Activated naive CD4-positive, alpha-beta T cell treated with anti-CD3 and anti-CD28 coated beads, Interleukin-2, amount 50 U/mL, for 16 hours (primary cell): ENCODE results near the gene TECRL.
A peak's percentile ranks its signal among the peaks of the same experiment; 100 is the strongest.

Experiments used
- DNase-seq: peaks from one replicate; pipeline ENCODE4 v3.0.0-alpha.2; 2020

The TECRL gene, protein sequence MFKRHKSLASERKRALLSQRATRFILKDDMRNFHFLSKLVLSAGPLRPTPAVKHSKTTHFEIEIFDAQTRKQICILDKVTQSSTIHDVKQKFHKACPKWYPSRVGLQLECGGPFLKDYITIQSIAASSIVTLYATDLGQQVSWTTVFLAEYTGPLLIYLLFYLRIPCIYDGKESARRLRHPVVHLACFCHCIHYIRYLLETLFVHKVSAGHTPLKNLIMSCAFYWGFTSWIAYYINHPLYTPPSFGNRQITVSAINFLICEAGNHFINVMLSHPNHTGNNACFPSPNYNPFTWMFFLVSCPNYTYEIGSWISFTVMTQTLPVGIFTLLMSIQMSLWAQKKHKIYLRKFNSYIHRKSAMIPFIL

DNA sequence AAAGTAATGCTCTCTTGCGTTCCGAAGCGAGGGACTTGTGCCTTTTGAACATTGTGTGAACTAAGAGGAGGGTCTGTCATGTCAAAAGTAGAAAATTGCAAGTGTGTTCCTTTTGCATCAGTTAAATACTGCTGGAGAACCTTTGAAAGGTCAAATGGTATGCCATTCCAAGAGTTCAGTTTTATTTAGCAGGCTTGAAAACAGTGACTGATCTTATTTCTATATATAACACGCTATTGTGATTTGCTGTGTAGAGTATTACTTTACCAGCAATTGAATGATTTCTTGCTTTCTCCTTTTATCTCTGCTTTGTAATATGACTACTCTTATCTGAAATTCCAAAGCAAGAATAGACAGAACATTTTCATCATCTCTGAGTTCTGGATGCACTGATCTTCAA is at the start of gene TECRL:
TECRL (minus strand) TSS at position 151 of the 400 bp plus-strand sequence; CDS start at position 52, 99 bp downstream.
- no peak for DNase-seq

DNA sequence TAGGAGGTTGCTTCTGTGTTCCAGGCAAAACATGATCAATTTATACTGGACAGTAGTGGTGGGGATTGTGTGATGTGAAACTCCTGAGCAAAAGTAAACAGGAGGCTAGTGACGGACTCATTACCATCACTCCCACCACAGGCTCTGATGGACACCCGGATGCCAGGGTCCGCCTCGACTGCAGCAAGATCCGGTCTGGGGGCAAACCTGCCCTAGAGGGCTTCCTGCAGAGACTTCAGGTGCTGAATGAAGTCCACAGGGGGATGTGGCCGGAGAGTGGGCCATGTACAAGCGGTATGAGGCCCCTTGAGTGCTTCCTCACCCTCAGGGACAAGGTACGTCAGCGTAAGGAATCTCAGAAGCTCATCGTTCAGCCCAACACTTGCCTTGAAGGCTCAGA is 23.4 kb upstream of the TECRL start:
- DNase-seq: no peak

DNA sequence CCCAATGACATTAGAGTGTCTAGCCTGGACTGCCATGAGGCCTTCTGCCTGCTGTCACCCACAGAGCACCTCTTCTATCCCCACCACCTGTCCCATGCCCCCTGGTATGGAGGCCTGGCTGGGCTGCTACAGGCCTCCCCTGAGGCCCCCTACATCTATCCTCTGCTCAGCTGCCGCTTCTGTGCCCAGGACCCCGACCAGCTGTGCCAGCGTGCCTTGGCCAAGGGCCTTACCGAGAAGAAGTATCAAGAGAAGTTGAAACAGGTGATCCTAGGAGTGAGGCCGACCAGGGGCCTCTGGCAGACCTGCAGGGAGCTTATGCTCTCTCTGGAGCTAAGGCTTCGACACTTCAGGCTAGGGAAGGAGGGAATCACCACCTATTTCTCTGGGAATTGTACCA is 21.7 kb upstream of the TECRL start:
- no peak for DNase-seq

- DNase-seq: no peak
Observed at GRCh38 chr4:64417974-64418373, 8.7 kb upstream of the TECRL start.

GRCh38 chr4:64407000-64407399 is 2.2 kb downstream of the TECRL start:
- no peak for DNase-seq

GRCh38 chr4:64405761-64406160 is 3.5 kb downstream of the TECRL start:
- no peak for DNase-seq

DNA sequence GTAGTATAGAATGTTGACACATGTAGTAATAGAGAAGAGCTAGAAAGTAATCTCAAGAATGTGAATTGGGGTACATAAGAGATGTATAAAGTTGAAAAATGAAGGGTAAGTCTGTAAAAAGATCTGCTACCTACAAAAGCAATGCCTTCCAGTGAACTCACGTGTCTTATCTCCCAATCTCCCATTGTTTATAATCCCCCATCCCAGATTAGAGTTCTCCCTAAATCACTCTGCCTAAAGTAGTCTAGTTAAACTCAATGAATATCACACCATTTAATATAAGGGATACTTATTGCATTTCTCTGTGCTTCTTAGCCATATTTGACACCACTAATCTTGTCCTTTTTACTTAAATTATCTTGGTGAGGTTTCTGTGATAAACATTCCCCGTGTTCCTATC is 6.6 kb downstream of the TECRL start:
- DNase-seq: no peak

DNA sequence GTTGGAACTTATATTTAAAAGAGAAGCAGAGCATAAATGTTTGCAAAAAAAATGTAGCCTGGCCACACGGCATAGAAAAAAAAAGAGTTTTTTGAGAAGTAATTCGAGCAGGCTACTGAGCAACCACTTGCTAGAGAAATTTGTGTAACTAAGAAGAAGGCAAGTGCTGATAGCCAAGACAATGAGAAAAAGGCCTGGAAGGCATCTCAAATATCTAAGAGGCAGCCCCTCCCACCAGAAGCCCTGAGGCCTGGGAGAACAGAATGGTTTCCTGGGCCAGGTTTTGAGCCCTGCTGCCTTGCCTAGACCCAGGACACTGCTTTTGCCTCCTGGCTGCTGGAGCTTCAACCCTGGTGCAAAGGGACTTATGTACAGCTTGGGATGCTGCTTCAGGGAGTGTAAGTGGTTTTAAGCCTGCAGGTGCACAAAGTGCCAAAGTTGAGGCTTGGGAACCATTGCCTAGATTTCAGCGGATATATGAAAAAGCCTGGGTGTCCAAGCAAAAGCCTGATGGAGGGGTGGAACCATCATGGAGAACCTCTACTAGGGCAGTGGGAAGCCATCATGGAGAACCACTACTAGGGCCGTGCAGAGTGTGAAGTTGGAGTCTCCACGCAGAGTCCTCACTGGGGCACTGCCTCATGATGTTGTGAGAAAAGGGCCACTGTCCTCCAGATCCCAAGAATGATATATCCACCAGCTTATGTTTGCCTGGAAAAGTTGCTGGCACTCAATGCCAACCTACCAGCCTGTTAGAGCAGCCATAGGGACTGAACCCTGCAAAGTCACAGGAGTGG is 9.7 kb downstream of the TECRL start:
- no peak for DNase-seq

GRCh38 chr4:64394469-64394868 is 14.8 kb downstream of the TECRL start:
- no peak for DNase-seq

DNA sequence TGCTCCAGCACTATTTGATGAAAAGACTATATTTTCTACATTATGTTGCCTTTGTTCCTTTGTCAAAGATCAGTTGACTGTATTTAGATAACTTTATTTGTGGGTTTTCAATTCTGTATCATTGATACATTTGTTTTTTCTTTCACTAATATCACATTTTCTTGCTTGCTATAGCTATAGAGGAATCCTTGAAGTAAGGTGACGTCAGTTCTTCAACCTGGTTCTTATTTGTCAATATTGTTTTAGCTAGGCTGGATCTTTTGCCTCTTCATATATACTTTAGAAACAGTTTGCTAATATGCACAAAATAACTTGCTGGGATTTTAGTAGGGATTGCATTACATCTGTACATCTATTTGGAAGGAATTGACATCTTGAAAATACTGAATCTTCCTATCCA is 21.0 kb downstream of the TECRL start:
- no peak for DNase-seq

DNA sequence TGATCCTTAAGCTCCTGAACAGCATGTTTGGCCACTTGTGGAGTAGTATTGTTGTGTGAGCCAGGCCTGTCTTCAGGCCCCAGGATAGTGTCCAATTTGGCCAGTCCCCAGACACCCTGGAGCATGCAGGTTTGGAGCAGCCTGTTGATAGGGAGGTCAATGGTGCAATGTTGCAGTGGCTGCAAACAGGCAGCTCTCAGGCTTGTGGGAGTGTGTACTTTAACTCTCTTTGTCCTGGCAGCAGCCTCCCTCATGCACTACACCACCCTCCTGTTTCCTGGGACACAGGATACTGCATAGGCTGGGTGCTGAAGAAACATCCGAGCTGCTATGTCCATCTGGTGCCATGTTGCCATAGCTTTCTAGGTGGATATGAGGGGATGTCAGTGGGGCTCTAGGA is 24.0 kb downstream of the TECRL start:
- DNase-seq: no peak

DNA sequence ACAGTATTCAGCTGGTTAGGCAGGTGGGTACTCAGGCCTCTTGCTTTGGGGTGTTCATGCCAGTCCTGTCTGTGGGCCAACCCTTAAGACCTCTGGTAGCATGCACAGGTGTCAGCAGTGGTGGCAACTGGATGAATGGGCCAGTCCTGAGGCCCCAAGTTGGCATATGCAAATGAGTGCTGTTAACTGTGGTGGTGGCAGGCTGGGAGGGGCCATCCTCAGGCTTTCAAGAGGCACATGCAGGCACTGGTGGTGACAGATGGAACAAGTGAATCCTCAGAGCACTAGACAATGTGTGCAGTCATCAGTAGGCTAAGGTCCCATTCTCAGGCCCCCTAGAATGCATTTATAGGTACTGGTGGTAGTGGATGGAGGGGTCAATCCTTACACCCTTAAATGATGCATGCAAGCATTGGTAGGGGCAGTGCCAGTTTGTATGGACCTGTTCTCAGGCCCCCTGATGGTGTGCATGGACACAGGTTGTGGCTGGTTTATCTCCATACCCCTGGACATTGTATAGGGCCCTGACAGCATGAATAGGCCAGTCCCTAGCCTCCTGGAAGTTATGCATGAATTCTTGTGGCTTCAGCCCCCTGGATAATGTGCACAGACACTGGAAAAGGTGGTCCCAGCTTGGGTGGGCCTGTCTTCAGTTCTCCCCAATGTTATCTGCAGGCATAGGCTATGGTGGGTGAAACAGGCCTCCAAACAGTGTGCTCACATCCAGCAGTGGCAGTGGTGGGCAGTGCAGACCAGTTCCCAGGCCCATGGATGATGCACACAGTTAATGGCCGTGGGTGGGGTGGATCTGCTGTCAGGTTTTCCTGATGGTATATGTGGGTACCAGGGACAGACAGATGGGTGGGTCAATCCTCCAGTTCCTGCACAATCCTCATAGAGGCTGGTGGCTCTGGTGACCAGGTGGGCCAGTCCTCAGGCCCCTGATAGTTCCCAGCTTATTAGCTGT is 24.7 kb downstream of the TECRL start:
- DNase-seq: peak; percentile 6

- DNase-seq: no peak
Observed at GRCh38 chr4:64368741-64369140, 40.5 kb downstream of the TECRL start.

DNA sequence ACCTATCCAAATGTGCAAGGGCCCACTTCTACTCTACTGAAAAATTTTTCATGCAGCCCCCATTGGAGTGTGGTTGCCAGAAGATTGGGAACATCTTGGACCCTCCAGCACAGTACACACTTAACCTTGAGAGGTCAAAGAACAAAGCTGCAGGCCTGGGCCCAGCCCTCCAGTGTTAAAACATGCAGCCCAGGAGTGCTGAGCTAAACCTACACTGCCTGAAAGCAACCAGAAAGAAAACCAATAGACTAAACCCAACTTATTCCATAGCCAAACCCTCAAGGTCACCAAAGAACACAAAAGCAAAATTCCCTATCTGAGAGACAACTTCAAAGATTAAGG is 47.9 kb downstream of the TECRL start:
- no peak for DNase-seq

DNA sequence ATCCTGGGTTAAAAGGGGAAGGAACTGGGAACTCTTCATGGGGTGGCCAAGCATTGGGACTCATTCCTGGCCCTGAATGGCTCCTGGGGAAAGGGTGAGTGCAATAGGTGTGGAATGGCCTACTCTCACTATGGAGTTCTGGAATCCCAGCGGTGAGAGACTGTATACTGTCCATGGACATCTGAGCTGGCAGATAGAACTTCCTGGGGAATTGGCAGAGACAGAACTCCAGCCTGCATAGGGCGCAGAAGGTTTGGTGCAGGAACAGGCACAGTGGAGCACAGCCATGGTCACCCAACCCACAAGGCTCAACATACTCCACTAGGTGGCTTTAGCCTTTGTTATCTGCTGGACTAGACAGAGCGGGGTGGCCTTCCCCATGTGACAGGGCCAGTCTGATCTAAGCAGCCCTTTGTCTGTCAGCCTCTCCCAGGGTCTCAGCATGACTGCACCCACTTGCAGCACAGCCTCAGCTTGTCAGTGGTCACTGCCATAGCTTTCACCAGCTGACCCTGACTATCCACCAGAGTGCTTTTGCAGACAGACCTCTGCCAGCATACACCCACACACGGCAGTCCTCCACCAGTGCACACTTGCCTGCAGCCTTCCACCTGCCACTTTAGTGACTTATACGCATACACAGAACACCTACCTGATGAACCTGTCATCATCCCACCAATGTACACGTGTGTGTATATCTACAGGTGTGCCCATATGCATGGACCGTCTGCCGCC is 48.4 kb downstream of the TECRL start:
- DNase-seq: no peak

- DNase-seq: no peak
Observed at GRCh38 chr4:64359489-64359888, 49.8 kb downstream of the TECRL start.

- DNase-seq: no peak
Observed at GRCh38 chr4:64353904-64354303, 55.3 kb downstream of the TECRL start.

DNA sequence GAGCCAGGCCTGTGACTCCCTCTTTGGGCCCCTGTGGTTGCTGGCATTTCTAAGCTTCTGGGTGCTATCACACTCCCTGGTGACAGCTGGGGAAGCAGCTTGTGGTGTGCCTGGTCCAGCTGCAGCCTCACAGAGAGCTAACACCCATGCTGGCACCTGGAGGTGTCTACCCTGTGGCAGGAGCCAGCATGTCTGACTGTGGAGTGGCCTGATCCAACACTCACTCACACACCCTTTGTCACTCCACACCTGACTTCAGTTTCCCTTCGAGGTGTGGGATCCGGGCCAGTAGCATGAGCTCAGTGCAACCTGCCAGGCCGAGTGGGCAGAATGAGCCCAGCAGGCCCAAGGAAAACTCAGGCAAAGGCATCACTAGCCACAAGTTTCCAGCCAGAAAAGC is 67.5 kb downstream of the TECRL start:
- DNase-seq: no peak

- no peak for DNase-seq
Observed at GRCh38 chr4:64340218-64341110, 68.8 kb downstream of the TECRL start.

DNA sequence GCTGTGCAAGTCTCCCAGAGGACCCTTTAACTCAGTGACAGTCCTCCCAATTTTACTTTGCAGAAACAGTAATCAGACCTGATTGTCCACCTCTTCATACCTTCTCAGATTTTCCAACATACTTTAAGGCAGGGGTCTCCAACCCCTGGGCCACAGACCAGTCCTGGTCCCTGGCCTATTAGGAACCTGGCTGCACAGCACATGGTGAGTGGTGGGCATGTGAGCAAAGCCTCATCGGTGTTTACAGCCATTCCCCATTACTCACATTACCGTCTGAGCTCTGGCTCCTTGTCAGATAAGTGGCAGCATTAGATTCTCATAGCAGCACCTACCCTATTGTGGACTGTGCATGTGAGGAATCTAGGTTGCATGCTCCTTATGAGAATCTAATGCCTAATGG is 74.3 kb downstream of the TECRL start:
- no peak for DNase-seq

DNA sequence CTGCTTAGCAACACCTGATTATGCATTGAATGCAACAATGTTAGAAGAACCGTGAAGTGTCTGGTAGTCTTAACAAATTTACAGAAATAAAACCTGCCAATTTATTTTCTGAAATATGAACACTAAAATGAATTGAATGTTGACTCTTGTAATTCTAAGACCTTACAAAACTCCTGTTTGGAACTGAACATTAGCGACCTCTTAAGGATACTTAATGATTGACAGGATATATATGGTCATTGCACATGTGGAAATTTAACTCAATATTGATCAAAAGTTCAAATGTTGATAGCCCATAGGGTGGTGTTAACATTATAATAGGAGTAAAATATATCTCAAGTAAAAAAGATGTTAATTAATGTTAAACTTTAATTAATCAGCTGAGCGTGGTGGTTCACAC is 79.1 kb downstream of the TECRL start:
- no peak for DNase-seq

GRCh38 chr4:64327237-64327636 is 82.0 kb downstream of the TECRL start:
- DNase-seq: no peak
